Testis (tissue), 2 donors: ENCODE data around the gene ZNF485.
"Not testable (repeated sequence)": the region's sequence is repeated elsewhere in the genome, so short reads cannot be mapped to it uniquely, and the experiment has no call there.

Experiments used
- POLR2A ChIP-seq: fragments of 450-650 bp; IDR thresholded peaks from one replicate; pipeline ENCODE4 v1.6.1; 2017; ENCODE audit warnings: antibody characterized with exemption, mild to moderate bottlenecking, moderate library complexity
- TF ChIP-seq, protein P1 (sequence below), 3 experiments: fragments of 450-650 bp in 2 of 3; fragments of 200-600 bp in 1 of 3; sonication (generic) in 1 of 3; IDR thresholded peaks; one replicate each; pipeline ENCODE4 v1.5.1; 2016 to 2019; ENCODE audit warnings: antibody characterized with exemption in 3 of 3, mild to moderate bottlenecking in 2 of 3, moderate library complexity in 1 of 3

GRCh38 chr10:43601576-43601975 is 4.7 kb upstream of the ZNF485 start:
- not testable (repeated sequence) for TF ChIP-seq POLR2A
- TF ChIP-seq, protein P1, sequence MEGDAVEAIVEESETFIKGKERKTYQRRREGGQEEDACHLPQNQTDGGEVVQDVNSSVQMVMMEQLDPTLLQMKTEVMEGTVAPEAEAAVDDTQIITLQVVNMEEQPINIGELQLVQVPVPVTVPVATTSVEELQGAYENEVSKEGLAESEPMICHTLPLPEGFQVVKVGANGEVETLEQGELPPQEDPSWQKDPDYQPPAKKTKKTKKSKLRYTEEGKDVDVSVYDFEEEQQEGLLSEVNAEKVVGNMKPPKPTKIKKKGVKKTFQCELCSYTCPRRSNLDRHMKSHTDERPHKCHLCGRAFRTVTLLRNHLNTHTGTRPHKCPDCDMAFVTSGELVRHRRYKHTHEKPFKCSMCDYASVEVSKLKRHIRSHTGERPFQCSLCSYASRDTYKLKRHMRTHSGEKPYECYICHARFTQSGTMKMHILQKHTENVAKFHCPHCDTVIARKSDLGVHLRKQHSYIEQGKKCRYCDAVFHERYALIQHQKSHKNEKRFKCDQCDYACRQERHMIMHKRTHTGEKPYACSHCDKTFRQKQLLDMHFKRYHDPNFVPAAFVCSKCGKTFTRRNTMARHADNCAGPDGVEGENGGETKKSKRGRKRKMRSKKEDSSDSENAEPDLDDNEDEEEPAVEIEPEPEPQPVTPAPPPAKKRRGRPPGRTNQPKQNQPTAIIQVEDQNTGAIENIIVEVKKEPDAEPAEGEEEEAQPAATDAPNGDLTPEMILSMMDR (IDR thresholded peaks at IDR 0.05): not testable (repeated sequence)
